Measurements from ENCODE around the gene PVR.
"Not testable (repeated sequence)": the region's sequence is repeated elsewhere in the genome, so short reads cannot be mapped to it uniquely, and the experiment has no call there.

The PVR gene

GRCh38 chr19:44646049-44646416, 2.3 kb downstream of the PVR start:
- no peak for DNase-seq

DNA sequence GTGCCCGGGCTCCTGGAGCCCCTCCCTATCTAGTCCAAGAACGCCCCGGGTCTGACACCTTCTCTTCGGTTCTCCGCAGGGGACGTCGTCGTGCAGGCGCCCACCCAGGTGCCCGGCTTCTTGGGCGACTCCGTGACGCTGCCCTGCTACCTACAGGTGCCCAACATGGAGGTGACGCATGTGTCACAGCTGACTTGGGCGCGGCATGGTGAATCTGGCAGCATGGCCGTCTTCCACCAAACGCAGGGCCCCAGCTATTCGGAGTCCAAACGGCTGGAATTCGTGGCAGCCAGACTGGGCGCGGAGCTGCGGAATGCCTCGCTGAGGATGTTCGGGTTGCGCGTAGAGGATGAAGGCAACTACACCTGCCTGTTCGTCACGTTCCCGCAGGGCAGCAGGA, 3.4 kb downstream of the PVR start:
- no peak for DNase-seq

GRCh38 chr19:44648631-44649251, 5.0 kb downstream of the PVR start:
- no peak for DNase-seq

DNA sequence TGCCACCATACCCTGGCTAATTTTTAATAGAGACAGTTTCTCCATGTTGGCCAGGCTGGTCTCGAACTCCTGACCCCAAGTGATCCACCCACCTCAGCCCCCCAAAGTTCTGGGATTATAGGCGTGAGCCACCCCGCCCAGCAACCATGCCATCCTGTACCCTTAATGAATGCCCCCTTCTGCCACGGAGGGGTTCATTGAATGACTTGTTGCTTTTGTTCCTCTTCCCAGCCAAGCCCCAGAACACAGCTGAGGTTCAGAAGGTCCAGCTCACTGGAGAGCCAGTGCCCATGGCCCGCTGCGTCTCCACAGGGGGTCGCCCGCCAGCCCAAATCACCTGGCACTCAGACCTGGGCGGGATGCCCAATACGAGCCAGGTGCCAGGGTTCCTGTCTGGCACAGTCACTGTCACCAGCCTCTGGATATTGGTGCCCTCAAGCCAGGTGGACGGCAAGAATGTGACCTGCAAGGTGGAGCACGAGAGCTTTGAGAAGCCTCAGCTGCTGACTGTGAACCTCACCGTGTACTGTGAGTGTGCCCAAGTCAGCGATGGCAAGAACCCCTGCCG, 6.0 kb downstream of the PVR start:
- DNase-seq, result no peak

- DNase-seq, result no peak
These were observed 9.6 kb downstream of the PVR start for GRCh38 chr19:44653343-44653742.

DNA sequence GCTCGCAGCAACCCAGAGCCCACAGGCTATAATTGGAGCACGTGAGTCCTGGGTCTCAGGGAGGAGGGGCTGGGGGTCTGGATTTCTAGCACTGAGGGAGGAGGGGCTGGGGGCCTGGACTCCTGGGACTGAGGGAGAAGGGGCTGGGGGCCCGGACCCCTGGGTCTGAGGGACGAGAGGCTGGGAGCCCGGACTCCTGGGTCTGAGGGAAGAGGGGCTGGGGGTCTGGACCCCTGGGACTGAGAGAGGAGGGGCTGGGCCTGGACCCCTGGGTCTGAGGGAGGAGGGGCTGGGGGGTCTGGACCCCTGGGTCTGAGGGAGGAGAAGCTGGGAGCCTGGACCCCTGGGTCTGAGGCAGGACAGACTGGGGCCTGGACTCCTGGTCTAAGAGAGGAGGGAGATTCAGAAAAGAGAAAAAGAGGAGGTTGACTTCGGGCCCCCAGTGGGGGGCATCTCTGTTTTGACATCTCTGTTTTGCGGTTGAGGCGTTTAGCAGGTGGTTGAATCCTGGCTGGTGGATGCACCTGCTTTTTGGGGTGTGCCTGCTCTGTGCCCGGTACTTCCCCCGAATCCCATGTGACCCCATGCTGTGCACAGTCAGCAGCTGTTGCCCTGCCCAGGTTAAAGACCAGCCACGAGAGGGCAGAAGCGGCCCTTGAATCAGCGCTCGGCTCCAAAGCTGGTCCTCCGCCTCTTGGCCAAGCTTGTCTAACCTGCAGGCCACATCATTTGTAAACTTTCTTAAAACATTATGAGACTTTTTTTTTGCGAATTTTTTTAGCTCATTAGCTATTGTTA, 10.5 kb downstream of the PVR start:
- peak; percentile 10 for DNase-seq

GRCh38 chr19:44657211-44657921, 13.7 kb downstream of the PVR start:
- DNase-seq, result peak; percentile 8

- DNase-seq, result no peak
These were observed 14.5 kb downstream of the PVR start for GRCh38 chr19:44658069-44658733.

DNA sequence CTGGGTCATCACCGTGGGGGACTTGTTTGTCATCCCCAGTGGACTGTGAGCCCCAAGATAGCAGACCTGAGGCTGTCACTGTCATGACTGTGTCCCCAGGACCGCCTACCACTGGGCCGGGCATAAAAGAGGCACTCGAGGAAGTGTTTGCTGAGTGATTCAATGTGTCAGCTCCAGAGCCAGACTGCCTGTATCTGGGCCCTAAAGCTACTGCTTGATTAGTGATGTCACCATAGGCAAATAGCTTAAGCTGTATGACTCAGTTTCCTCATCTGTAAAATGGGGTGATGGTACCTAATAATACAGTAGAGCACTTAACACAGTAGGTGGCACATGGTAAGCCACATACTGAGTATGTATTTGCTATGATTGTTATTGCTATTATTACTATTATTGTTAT, 16.4 kb downstream of the PVR start:
- DNase-seq, result no peak

DNA sequence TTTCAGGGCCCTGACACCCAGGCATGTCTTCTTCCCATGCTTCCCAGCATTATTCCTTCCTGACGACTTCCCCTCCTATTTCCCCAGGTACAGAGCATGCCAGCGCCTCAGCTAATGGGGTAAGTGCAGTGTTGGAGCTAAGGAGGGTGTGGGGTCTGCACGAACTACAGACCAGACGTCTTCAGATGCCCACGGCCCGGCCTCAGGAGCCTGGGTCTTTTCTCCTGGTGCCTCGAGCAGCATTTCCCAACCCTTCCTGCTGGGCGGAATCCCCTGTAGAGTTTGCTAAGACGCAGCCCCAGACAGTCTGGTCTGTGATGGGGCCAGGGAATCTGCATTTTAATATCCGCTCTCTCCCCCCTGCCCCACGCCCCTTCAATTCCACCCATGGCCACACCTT, 17.5 kb downstream of the PVR start:
- no peak for DNase-seq

- no peak for DNase-seq
These were observed 18.2 kb downstream of the PVR start for GRCh38 chr19:44661904-44662303.

GRCh38 chr19:44662691-44663385, 19.1 kb downstream of the PVR start:
- no peak for DNase-seq

DNA sequence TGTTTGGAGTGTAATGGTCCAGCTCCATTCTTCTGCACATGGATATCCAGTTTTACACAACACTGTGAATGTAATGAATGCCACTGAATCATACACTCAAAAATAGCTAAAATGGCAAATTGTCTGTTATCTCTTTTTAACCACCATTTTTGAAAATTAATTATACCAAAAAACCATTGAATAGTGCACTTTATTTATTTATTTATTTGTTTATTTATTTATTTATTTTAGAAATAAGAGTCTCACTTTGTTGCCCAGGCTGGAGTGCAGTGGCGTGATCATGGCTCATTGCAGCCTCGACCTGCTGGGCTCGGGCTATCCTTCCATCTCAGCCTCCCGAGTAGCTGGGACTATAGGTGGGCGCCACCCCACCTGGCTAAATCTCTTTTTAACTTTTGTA, 20.3 kb downstream of the PVR start:
- no peak for DNase-seq

DNA sequence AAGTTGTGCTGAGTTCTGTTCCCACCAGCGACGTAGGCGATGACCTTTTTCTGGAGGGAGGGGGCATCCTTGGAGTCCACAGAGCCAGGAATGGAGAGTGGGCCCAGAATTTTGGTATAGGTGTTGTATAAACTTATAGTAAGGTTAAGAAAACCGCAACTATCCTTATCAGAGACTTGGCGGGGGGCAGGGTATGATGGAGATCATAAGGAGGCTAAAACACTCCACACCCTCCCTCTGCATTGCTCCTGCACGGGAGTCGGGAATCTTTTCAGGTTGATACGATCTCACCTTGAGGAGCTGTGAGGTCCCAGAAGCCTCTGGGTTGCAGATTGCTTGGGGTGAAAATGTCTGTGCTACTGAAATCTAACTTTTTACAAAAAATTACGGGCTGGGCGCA, 21.3 kb downstream of the PVR start:
- no peak for DNase-seq

DNA sequence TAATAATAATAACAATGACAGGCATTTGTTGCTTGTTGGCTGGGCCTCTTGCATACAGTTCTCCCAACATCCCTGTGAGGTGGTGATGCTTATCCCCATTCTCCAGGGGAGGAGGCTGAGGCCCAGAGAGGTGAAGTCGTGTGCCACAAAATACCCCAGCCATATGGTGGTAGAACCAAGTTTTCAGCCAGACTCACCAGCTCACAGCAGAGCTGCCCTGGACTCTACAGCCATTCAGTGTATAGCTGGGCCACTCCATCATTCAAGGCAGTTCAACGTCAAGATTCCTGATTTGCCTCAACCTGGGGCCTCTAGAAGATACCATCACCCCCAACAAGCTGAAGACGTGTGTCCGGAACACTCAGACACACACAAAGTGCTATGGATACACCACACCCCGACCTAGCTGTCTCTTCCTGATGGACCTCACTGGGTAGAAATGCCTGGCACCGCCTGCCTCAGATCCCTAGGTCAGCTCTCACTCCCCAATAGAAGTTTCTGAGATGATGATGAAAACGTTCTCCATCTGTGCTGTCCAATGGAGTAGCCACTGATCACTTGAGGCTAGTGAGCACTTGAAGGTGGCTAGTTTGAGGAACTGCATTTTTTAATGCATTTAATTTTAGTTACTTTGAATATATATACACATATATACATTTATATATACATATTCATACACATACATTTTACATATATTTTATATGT, 23.3 kb downstream of the PVR start:
- no peak for DNase-seq

GRCh38 chr19:44668985-44669764, 25.5 kb downstream of the PVR start:
- DNase-seq, result no peak

DNA sequence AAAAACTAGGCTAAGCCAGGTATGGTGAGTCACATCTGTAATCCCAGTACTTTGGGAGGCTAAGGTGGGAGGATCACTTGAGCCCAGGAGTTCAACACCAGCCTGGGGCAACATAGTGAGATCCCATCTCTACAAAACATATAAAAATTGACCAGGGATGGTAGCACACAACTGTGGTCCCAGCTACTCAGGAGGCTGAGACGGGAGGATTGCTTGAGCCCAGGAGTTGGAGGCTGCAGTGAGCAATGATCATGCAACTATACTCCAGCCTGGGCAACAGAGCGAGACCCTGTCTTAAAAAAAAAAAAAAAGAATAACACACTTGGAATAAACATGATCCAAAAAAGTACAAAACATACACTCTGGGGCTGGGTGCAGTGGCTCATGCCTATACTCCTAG, 26.3 kb downstream of the PVR start:
- not testable (repeated sequence) for DNase-seq

GRCh38 chr19:44671400-44671799, 27.7 kb downstream of the PVR start, which contains the start of gene CEACAM19:
CEACAM19 (plus strand) TSS chr19:44671482; CDS start chr19:44671932, 450 bp downstream.
- DNase-seq, result no peak

GRCh38 chr19:44672226-44672625, 28.5 kb downstream of the PVR start:
- no peak for DNase-seq

DNA sequence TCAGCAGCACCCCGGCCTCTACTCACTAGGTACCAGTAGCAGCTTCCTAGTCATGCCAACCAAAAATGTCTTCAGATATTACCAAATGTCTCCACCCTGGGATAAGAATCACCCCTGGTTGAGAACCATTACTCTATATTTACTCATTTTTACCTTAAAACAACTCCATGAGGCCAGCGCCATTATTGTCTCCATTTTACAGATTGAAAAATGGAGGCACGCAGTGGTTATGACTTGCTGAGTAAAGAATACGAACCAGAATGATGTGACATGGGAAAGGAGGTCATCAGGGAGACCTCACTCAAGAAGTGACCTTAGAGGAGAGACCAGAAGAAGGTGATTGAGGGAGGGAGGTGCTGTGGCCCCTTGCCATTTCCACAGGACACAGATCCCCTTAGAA, 29.8 kb downstream of the PVR start:
- no peak for DNase-seq

- DNase-seq, result no peak
These were observed 31.8 kb downstream of the PVR start for GRCh38 chr19:44675521-44675920.

All from midbrain (tissue), 1 donor.